HuH-7.5 (cell line): ENCODE data around the gene SLAMF1.
"Not testable (repeated sequence)": the region's sequence is repeated elsewhere in the genome, so short reads cannot be mapped to it uniquely, and the experiment has no call there.

ENCODE experiments used
- DNase-seq: peaks from one replicate; pipeline ENCODE4 v3.0.0; 2011; ENCODE audit warnings: low spot score

The SLAMF1 gene

GRCh38 chr1:160560045-160560705 is 86.7 kb downstream of the SLAMF1 start:
- no peak for DNase-seq

- not testable (repeated sequence) for DNase-seq
These were observed 87.4 kb downstream of the SLAMF1 start for GRCh38 chr1:160559437-160559836.

GRCh38 chr1:160558660-160559380 is 88.0 kb downstream of the SLAMF1 start:
- no peak for DNase-seq
